Activated naive CD8-positive, alpha-beta T cell treated with anti-CD3 and anti-CD28 coated beads, Interleukin-2, amount 50 U/mL, for 16 hours (primary cell): Measurements from ENCODE around the gene DNAJC1.

Source experiments
- DNase-seq: peaks from one replicate; pipeline ENCODE4 v3.0.0-alpha.2; 2020; ENCODE audit warnings: low read depth, low spot score

DNAJC1 gene

DNA sequence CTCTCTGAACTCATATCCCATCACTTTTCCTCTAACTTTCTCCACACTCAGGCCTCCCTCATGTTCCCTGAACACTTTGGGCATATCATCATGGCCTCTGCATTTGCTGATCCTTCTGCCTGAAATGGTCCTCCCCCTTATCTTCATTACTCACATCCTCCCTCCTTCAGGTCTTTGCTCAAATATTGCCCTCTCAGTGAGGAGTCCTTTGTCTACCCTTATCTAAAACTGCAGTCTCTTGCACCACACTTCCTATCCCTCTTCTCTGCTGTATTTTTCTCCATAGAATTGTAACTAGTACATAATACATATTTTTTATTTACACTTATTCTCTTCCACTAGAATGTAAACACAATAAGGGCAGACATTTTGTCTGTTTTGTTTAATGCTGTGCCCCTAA is 41.7 kb downstream of the DNAJC1 start:
- DNase-seq: no peak

DNA sequence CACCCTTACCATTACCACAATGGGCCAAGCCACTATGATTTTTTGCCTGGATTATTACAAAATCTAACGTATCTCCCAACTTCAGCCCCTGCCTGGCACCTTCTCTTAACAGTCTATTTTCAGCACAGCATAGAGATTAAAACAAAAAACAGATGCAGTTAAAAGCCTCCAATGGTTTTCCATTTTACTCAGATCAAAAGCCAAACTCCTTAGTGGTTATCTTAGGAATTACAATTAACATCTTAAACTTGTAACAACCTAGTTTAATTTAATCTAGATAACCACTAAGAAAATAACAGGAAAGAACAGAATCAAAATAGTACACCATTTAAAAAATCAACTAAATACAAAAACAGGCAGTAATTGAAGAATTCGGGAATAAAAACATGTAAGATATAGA is 43.5 kb downstream of the DNAJC1 start:
- DNase-seq: no peak

DNA sequence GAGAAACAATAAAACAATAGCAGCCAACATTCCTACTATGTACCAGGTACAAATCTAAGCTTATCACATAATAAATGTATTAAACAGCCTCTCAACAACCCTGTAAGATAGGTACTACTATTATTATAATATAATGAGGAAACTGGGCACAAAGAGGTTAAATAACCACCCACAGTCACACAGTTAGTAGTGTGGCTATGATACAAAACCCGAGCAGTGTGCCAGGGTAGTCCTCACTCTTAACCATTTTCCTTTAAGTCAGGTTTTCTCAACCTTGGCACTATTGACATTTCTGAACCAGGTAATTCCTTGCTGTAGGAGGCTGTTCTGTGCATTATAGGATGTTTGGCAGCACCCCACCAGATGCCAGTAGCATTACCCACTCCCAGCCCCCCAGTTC is 48.8 kb downstream of the DNAJC1 start:
- DNase-seq: no peak

DNA sequence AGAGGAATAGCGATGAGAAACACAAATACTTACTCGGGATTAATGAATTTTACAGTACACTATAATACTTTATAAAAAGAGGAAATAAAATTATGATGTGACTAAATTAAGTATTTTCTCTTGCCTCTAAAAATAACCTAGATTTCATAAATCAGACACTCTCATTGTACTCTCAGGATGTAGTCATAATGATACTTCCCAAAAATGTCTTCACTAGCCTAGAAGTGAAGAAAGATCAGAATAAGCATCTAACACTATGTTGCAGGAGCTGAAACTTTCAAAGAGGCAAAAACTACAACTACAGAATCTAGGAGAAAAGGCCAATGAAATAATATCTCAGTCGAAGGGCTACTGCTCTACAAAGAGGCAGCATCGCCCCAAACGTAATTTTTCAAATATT is 49.4 kb downstream of the DNAJC1 start:
- no peak for DNase-seq

GRCh38 chr10:21953585-21954057 is 49.9 kb downstream of the DNAJC1 start:
- no peak for DNase-seq

DNA sequence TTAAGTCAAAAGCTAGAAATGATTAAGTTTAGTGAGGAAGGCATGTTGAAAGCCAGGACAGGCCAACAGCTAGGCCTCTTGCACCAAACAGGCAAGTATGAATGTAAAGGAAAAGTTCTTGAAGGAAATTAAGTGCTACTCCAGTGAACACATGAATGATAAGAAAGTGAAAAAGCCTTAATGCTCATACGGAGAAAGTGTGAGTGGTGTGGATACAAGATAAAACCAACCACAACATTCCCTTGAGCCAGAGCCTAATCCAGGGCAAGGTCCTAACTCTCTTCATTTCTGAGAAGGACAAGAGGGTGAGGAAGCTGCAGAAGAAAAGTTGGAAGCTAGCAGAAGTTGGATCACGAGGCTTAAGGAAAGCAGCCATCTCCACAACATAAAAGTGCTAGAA is 53.0 kb downstream of the DNAJC1 start:
- no peak for DNase-seq

DNA sequence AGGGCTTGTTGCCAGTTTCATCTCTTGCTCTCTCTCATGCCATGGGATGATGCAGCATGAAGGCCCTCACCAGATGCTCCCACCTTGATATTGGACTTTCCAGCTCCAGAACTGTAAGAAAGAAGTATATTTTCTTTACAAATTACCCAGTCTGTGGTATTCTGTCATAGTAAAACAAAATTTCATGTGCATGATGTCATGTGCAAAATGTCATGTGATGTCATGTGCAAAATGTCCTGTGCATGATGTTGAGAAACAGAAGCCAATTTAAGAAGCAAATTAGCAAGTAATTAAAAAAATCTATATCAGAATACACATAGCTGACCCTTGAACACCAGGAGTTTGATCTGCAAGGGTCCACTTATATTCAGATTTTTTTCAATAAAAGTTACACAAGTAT is 56.6 kb downstream of the DNAJC1 start:
- DNase-seq: no peak

- no peak for DNase-seq
Observed at GRCh38 chr10:21944727-21945386, 58.7 kb downstream of the DNAJC1 start.

DNA sequence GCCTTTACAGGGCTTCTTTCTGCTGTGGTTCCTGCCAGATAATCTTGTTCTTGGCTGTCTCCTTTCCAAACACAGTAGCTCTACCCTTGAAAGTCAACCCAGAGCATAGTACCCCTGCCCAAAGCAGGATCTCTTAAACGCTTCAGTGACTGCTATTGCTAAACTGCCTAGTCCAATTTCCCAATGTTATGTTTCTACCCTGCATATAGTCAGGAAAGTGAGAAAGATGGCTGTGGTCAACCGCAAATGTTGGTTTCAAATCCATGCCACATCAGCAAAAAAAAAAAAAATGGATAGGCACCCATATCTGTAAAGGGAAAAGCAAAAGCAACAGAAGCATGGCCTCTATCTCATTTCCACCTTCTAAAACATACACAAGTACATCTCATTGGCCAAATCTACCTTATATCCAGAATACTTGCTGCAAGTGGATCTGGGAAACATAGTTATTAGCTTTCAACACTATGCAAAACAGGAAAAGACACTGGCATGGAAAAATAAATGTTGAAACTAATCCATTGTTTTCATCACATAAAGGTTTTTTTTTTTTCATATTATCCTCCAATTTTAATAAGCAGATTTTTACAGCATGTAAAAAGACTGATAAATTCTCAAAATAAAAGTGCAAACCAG is 59.8 kb downstream of the DNAJC1 start:
- no peak for DNase-seq

- no peak for DNase-seq
Observed at GRCh38 chr10:21935439-21936023, 68.0 kb downstream of the DNAJC1 start.

- DNase-seq: no peak
Observed at GRCh38 chr10:21934307-21934706, 69.2 kb downstream of the DNAJC1 start.

DNA sequence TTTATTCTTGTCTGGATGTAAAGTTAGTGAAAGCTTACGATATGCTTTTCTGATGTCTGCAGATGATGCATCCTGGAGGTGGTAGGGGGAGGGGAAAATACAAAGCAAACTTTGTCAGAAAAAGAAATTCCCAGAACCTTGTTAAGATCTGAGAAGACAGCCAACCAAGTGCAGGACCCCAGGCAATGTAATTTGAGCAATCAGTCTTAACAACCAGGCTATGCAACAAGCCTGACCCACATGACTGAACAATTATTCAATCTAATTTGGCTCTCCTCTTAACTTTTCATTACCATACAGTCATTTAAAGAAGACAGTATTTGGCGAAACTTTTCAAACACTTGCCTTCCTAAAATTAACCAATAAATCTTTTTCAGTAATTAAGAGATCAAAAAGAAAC is 74.5 kb downstream of the DNAJC1 start:
- DNase-seq: no peak

- no peak for DNase-seq
Observed at GRCh38 chr10:21927631-21928353, 75.7 kb downstream of the DNAJC1 start.

DNA sequence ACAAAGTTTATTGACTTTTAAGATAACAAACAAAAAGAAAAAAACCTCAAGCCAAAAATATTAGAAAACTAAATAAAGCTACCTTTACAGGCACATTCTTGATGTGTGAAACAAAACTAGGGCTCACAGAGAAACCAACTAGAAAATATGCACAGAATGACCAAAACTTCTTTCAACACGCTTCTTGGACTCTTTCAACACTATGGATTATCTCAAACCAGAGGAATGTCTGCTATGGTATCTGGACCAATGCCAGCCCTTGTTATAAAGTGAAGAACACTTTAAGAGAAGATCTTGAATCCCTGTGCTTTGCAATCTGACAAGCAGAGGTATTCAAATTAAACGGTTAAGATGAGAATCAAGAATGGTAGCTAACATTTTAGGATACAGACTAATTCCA is 76.6 kb downstream of the DNAJC1 start:
- no peak for DNase-seq

DNA sequence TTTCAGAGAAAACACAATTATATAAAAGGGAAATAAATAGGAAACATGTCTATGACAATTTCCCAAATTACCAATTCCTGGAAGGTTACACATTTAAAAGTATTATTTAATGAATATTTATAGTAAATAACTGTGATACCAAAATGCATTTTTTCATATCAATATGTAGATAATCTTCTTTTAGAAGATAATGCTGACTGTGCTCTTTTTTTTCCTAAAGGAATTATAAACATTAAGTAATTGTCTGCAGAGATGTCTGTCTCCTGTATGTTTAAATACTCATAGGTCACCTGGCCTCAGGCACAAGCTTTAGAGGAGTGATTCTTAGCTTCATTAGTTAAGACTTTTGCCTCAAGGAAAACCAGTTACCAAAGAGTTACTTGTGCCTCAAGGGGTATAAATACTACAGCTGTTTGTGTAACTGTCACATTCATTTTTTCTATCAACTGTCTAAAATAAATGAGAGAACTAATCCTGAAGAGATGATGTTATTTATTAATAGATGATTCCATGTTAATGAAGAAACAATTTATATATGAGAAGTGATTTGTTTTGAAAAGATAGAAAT is 77.1 kb downstream of the DNAJC1 start:
- no peak for DNase-seq

GRCh38 chr10:21925851-21926250 is 77.7 kb downstream of the DNAJC1 start:
- no peak for DNase-seq

GRCh38 chr10:21924511-21924910 is 79.0 kb downstream of the DNAJC1 start:
- no peak for DNase-seq

DNA sequence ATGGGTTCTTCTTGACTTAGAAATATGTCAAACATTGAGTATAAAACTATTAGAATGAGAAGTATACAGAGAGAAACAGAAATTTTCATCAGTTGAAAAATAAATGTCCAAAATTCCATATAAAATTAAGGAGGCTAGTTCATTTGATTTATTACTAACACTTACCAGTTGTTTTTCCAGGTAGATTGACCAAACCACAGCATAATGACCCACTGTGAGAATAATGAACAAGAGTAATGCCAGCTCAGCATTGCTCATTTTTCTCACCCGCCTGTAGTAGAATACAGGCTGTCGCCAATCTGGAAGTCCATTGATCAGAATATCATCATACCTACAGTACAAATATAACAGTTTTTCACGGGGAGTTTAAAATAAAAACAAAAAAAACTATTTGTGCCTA is 82.9 kb downstream of the DNAJC1 start:
- DNase-seq: no peak

DNA sequence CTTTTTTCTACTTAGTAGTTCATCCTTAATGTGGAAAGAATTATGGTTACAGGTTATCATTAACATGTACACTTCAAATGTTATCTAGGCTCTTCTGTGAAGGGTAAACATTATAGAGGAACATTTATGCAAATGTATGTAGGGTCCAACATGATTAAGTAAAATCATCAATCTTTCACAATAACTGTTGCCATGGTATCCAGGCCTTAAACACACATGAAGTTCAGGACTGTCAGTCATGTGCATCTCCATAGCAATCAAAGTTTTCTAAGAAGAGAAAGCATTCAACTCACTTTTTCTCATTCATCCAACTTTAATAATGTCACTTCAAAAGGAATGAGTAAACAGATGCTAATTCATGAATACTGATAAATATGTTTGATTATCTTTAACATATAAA is 83.6 kb downstream of the DNAJC1 start:
- DNase-seq: no peak

DNA sequence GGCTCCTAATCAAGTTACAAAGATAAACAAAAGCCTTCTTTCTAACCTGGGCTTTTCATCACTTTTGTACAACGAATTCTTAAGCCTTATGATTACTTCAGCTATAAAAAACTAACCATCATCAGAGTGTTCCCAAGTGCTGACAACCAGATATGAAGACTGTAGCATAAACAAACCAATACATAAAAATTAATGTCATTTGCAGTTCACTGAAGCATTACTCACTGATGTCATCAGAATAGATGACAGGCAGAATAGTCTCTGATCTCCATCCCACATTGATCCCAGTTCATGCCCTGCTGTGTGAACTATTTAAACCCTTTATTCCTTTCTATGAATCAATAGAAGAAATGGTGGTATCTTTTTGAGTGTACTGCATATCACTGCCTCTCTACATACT is 84.4 kb downstream of the DNAJC1 start:
- DNase-seq: no peak

- no peak for DNase-seq
Observed at GRCh38 chr10:21912625-21913024, 90.9 kb downstream of the DNAJC1 start.

- DNase-seq: no peak
Observed at GRCh38 chr10:21910798-21911197, 92.7 kb downstream of the DNAJC1 start.
